Astrocyte (in vitro differentiated cells and primary cell): ENCODE results near the gene FAM156B.
"Not testable (repeated sequence)": the region's sequence is repeated elsewhere in the genome, so short reads cannot be mapped to it uniquely, and the experiment has no call there.

Experiments used
- CTCF ChIP-seq: IDR thresholded peaks from 2 replicates; pipeline ENCODE4 v1.5.1; 2011; ENCODE audit warnings: low read depth, mild to moderate bottlenecking, inconsistent platforms, low read length, moderate library complexity; ENCODE audit not compliant: insufficient read depth
- EZH2 ChIP-seq: IDR thresholded peaks from 2 replicates; pipeline ENCODE4 v1.6.1; 2012; ENCODE audit warnings: mild to moderate bottlenecking, low read length, inconsistent platforms; ENCODE audit not compliant: insufficient read depth

GRCh38 chrX:52949884-52950283 lies 52.8 kb downstream of the FAM156B start:
- not testable (repeated sequence) for TF ChIP-seq CTCF, EZH2
